GM23338 (cell line): ENCODE results near the gene BAHCC1. TPM values are rescaled to one million over a fixed set of nuclear protein-coding genes. Genes with fewer than 3 reads are reported as not detected.

Experiments used
- ATAC-seq: fragments of 200-7000 bp; cut with Tn5 transposase; 3 replicates; pipeline ENCODE4 v1.9.1; 2020
- DNase-seq: peaks from one replicate; pipeline ENCODE4 v3.0.0-alpha.2; 2015; ENCODE audit warnings: low spot score
- H2AFZ ChIP-seq: fragments of 200-600 bp; sonication (generic); 2 replicates; pipeline ENCODE4 v1.8.0; 2016; ENCODE audit warnings: antibody characterized with exemption, mild to moderate bottlenecking, moderate library complexity
- H3F3A ChIP-seq: fragments of 200-600 bp; sonication (generic); replicated peaks from 2 replicates; pipeline ENCODE4 v1.8.0; 2017; ENCODE audit warnings: antibody characterized with exemption, mixed run types, low read depth
- H3K27ac ChIP-seq: fragments of 200-600 bp; sonication (generic); 2 replicates; pipeline ENCODE4 v1.6.1; 2016; ENCODE audit warnings: low read depth
- H3K27me3 ChIP-seq: fragments of 200-600 bp; sonication (generic); 2 replicates; pipeline ENCODE4 v1.8.0; 2016; ENCODE audit warnings: mild to moderate bottlenecking, mixed run types, moderate library complexity; ENCODE audit not compliant: insufficient read depth
- H3K36me3 ChIP-seq: fragments of 200-600 bp; sonication (generic); 2 replicates; pipeline ENCODE4 v1.8.0; 2016; ENCODE audit warnings: mild to moderate bottlenecking; ENCODE audit not compliant: insufficient read depth
- H3K4me1 ChIP-seq: fragments of 200-600 bp; sonication (generic); 2 replicates; pipeline ENCODE4 v1.8.0; 2016; ENCODE audit warnings: mild to moderate bottlenecking, moderate library complexity; ENCODE audit not compliant: insufficient read depth
- H3K4me2 ChIP-seq: fragments of 200-600 bp; sonication (generic); 2 replicates; pipeline ENCODE4 v1.7.1; 2017; ENCODE audit warnings: mixed run types
- H3K4me3 ChIP-seq: fragments of 200-600 bp; sonication (generic); 2 replicates; pipeline ENCODE4 v1.6.1; 2016; ENCODE audit warnings: mixed run types
- H3K79me2 ChIP-seq: fragments of 200-600 bp; sonication (generic); replicated peaks from 2 replicates; pipeline ENCODE4 v1.8.0; 2017; ENCODE audit warnings: mild to moderate bottlenecking; ENCODE audit not compliant: insufficient read depth
- H3K9me2 ChIP-seq: fragments of 200-600 bp; sonication (generic); 2 replicates; pipeline ENCODE4 v1.8.0; 2017; ENCODE audit not compliant: insufficient read depth
- H4K20me1 ChIP-seq: fragments of 200-600 bp; sonication (generic); replicated peaks from 2 replicates; pipeline ENCODE4 v1.8.0; 2017; ENCODE audit warnings: mild to moderate bottlenecking; ENCODE audit not compliant: insufficient read depth
- H3K27ac Mint-ChIP-seq: 2 replicates; pipeline ENCODE4 v1.8.0; 2020; ENCODE audit warnings: inconsistent platforms, mild to moderate bottlenecking, moderate library complexity, mixed read lengths
- H3K27me3 Mint-ChIP-seq: 3 replicates; pipeline ENCODE4 v1.8.0; 2022; ENCODE audit warnings: low read depth, mild to moderate bottlenecking, moderate library complexity, mixed read lengths, inconsistent platforms; ENCODE audit not compliant: insufficient read depth, poor library complexity
- H3K36me3 Mint-ChIP-seq: 3 replicates; pipeline ENCODE4 v1.8.0; 2021; ENCODE audit warnings: low read depth, mild to moderate bottlenecking, inconsistent platforms, moderate library complexity, mixed read lengths
- H3K4me1 Mint-ChIP-seq: 3 replicates; pipeline ENCODE4 v1.8.0; 2020; ENCODE audit warnings: mild to moderate bottlenecking, inconsistent platforms, mixed read lengths
- H3K4me3 Mint-ChIP-seq: 3 replicates; pipeline ENCODE4 v1.8.0; 2021; ENCODE audit warnings: moderate library complexity, mild to moderate bottlenecking, inconsistent platforms, mixed read lengths
- H3K9me3 Mint-ChIP-seq: 3 replicates; pipeline ENCODE4 v1.8.0; 2020; ENCODE audit warnings: moderate library complexity, mild to moderate bottlenecking, inconsistent platforms, mixed read lengths
- CREB1 ChIP-seq: fragments of 250-450 bp; sonication (Bioruptor Pico); IDR thresholded peaks from 2 replicates; pipeline ENCODE4 v1.5.0; 2020; ENCODE audit warnings: low read depth, mild to moderate bottlenecking, moderate library complexity
- CTCF ChIP-seq, 2 experiments: fragments of 200-600 bp in 1 of 2; sonication (generic) in 1 of 2; conservative IDR thresholded peaks; 2 replicates each; pipeline versions ENCODE4 v1.5.1 to v1.6.1; 2016 to 2017; ENCODE audit warnings: antibody characterized with exemption in 2 of 2, low read depth in 2 of 2, mild to moderate bottlenecking in 2 of 2, moderate library complexity in 1 of 2
- EZH2phosphoT487 ChIP-seq: fragments of 200-600 bp; sonication (generic); IDR thresholded peaks from one replicate; pipeline ENCODE4 v1.8.1; 2018; ENCODE audit warnings: antibody characterized with exemption; ENCODE audit not compliant: unreplicated experiment
- REST ChIP-seq: IDR thresholded peaks from one replicate; pipeline ENCODE4 v1.6.1; 2018; ENCODE audit warnings: antibody characterized with exemption; ENCODE audit not compliant: unreplicated experiment
- ZNF462 ChIP-seq: fragments of 250-450 bp; sonication (Bioruptor Pico); IDR thresholded peaks from 2 replicates; pipeline ENCODE4 v1.5.0; 2020; ENCODE audit warnings: mild to moderate bottlenecking, moderate library complexity
- polyA plus RNA-seq: library from polyadenylated mRNA; unstranded; fragments of >200 nt; fragmentation: Nextera tagmentation; extraction: Ambion mirVana; gene quantifications from 2 replicates; pipeline ENCODE4 v1.2.1, GENCODE V29; 2016
- total RNA-seq: library from RNA; depleted of rRNA; stranded (reverse); fragments of >200 nt; shearing (Covaris generic); gene quantifications from 2 replicates; pipeline ENCODE4 v1.2.3, GENCODE V29; 2014

The BAHCC1 gene
- total and polyA plus RNA-seq, 2 experiments from 2014 or later, result 0.24 to 1.1 TPM

GRCh38 chr17:81491181-81491581 lies 95.9 kb downstream of the BAHCC1 start:
- Histone ChIP-seq H3K79me2 (no peaks in the 10 kb centered on the region), H3K9me2 (no peaks in the 10 kb centered on the region), H4K20me1 (no peaks in the 10 kb centered on the region), H2AFZ (no peak overlapping the region), H3K27ac (no peak overlapping the region), H3K4me2 (no peak overlapping the region), H3K4me3 (no peak overlapping the region), H3K36me3 (no peaks in the 10 kb centered on the region), H3K4me1 (peaks cover 32% of the 10 kb centered on the region), H3F3A (peaks cover 4% of the 10 kb centered on the region), H3K27me3 (peaks cover 15% of the 10 kb centered on the region)
- no peak for DNase-seq
- Mint-ChIP-seq H3K36me3 (no peaks in the 10 kb centered on the region), H3K27ac (no peak overlapping the region), H3K4me3 (no peak overlapping the region), H3K27me3 (peaks cover 41% of the 10 kb centered on the region), H3K4me1 (peaks cover 29% of the 10 kb centered on the region), H3K9me3 (no peaks in the 10 kb centered on the region)
- TF ChIP-seq CTCF (conservative IDR thresholded peaks at IDR 0.05; ENCODE audit: low read depth in 2 of 2) (no peak), ZNF462 (CRISPR knock-in tag) (no peak), CREB1 (CRISPR knock-in tag) (no peak), EZH2phosphoT487 (no peak), REST (no peak)
- no peak for ATAC-seq
